Kidney capillary endothelial cell (primary cell): ENCODE measurements around the gene BORCS6.
"Not testable (repeated sequence)": the region's sequence is repeated elsewhere in the genome, so short reads cannot be mapped to it uniquely, and the experiment has no call there.

Source experiments
- DNase-seq: peaks from one replicate; pipeline ENCODE4 v3.0.0-alpha.2; 2018; ENCODE audit warnings: low spot score

BORCS6 gene

DNA sequence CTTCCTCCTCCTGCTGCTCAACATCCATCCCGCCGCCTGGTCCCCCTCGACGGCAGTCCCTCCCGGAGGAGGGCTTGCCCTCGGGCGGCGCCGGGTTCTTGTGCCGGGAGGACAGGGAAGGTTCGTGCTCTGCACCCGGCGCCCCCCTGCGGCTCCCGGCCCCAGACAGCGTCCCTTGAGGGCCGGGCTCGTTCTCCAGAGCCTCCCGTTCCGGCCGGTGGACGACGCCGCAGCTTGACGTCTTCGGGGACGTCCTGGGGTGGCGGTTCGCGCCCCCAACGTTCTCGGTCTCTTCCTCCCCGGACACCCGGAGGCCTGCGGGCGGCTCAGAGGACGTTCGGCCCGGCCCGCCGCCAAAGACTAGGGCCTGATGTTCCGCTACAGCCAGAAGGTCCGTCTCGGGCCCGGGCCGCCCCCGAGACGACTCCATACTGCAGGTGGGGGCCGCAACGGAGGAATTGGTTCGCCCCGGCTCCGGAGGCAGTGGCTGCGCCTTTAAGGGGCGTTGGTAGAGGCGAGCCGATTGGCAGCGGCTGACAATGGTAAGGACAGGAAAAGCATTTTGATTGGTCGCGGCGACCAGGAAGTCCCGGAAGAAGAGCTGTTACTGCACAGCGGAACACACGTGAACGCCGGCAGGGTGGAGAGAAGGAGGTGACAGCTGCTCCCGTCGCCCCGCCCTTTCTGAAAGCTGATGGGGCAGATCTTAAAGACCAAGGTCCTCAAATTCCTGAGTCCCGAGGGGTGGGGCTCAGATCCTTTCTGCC lies at the start of gene BORCS6:
Gene BORCS6, minus strand, starts transcription at position 470 of the 767 bp plus-strand sequence. Its CDS starts 40 bp downstream, at position 430.
- peak; percentile 99 for DNase-seq

DNA sequence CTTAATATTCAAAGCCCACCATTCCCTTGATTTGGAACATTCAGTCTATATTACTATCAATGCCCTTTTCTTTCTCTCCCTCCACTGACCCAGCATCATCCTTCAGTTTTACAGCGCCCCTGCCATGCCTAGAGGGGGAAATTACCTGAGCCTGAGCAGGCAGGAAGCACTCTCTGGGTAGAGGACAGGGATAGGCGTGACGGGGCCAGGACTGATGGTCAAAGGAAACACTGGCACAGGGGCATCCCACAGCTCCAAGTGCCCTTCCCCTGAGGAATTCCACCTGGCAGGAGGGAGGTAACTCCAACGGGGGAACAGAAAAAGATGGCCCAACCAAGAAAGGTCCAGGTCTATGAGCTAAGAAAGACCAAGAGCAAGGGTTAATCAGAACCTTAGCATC lies 47.9 kb upstream of the BORCS6 start:
- DNase-seq, result no peak

DNA sequence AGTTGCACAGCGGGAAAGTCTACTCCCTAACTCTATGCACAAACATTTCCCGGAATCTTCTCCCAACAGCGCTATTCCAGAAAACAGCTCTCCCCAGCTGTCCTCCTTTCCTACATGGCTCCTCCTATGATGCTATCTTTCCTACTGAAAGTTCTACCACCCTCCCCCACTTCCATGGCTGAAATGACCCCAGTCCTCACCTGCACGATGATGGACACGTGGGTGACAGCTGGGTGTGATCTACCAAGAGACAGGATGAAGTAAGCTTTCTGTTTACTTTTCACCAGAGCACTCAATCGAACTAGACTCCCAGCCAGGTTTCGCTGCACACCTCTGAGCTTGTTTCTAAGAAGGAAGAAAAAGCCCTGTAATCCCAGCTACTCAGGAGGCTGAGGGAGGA lies 47.2 kb upstream of the BORCS6 start:
- DNase-seq, result no peak

DNA sequence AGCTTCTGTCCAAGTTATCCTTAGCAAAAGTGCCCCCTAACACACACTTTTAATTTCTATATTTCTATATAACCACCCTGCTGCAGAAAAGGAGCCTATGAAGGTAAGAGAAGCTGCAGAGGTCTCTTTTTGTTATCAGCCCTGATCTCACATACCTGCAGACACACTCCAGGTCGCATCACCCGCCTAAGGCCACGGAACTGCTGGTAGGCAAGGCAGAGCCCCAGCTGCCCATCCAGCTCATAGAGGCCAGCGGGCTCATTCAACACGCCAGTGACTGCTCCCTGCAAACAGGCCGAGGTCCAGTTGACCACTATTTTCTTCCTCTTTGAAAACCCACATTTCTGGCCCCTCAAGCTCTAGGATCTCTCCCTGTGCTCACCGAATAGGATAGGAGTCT lies 45.7 kb upstream of the BORCS6 start:
- DNase-seq, result no peak

DNA sequence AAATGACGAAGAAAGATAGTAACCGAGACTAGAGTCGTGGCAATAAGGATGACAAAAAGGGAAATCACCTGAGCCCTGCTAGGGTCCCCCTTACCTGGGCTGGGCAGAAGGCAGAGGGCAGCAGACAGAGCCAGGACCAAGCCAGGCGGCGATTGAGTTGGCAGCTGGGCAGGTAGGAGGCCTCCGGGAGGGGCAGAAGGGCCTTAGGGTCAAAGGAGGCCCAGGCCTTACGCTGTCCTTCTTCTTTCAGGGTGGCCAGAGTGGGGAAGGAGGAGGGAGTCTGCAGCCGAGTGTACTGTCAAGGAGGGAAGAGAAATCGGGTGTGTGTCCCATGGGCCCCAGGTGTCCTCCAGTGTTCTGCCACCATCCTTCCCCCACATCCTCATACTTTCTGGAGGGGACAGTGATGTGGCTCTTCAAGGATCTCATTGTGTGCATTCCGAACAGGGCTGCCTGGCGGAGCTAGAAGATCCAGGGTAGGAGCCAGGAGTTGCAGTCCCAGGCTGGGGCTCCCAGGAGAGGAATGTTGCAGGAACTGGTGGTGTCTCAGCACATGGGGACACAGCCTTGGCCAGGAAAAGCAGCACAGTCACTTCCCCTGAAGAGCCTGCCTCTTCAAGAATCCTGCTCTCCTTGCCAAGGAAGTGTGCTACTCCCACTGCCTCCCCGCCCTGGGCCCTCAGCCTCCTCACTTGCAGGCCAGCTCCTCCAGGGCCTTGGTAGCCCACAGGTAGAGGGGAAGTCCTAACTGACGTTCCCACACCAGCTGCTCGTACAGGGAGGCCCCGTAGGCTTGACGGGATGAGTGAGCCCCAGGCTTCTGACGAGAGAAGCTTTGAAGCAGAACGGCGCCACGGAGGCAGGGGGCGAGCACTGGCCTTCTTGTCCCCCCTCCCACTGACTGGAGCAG lies 44.6 kb upstream of the BORCS6 start:
- DNase-seq, result no peak

DNA sequence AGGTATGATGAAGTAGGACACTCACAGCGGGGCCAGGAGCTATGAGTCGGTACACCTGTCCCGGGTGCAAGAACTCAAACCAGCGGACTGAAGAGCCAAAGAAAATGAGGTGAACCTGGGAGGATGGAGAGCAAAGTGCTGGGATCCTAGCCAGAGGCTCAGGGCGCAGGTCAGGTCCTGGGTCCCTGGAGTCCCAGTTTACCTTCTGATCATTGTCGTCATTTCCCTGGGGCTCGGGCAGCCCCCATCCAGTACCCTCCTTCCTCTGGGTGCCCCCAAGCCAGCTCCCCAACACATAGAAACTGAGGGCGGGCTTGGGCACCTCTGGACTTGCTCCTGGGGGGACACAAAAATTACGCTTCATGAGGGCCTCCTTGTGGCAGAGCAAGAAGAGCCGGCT lies 41.7 kb upstream of the BORCS6 start:
- DNase-seq, result no peak

DNA sequence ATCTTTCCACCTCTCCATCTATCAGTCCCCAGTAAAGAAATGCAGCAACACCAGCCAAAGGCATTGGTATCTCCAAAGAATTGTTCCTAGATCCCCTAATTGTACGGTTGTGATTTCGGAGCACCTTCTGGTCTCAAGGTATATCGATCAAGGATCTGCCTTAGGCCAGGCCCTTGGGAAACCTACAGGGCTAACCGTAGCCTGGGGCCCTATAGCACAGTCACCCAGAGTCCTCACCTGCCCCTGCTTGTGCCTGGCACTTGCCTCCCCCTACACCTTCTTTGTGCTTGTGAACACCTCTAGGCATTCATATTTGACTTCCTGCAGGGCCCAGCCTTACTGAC lies 37.2 kb upstream of the BORCS6 start:
- DNase-seq, result no peak

DNA sequence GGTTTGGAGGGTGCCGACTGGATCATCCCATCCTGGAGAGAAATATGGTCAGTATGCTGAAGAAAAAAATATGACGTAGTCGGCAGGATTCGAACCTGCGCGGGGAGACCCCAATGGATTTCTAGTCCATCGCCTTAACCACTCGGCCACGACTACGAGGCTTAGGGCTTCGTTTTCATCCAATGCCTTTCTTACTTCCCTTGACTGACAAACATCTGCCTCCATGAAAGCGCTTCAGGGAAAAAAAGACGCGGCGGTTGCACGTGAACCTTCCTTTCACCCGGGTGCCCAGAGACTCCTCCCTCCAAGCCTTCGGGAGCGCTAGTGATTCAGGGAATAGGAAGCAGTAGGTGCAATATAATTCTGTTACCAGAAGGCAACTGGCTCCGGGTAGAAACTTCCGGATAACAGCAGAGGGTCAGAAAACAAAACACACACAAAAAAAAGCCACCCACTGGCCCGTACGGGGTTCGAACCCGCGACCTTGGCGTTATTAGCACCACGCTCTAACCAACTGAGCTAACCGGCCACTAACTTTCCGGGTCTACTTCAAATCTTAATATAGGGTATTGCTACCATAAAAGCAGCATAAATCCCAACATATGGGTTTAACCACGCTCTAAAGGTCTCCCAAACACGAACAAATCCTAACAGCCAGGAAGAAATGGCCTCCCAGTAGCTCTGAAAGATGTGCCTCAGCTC lies 36.7 kb upstream of the BORCS6 start:
- peak; percentile 77 for DNase-seq

DNA sequence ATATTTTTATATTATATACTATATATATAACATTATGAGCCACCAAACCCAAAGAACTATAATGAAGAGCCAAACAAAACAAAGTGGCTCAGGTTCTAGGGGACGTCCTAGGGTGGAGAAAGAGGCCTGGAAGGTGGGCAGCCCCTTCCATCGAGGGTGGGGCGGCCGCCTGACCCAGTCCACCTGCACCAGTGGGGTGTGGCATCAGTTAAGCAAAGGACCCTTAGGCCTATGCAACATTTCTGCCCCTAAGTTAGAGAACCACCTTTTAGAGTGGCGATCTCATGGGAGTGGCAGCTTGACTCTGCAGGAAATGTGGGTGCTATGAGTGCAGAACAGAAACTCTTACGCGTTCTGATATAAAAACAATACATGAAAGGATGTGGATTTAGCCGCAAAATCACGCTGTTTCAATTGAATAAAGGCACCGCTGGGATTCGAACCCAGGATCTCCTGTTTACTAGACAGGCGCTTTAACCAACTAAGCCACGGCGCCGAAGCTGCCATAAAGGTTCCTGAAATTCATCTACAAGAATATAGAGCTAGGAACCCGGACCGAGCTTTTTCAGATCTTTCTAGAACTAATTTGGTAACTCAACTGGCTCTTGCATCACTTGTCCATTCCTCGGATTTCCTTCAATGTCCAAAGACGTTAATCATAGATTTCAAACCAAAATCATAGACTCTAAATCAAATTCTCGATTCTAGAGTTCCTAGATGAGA lies 36.0 kb upstream of the BORCS6 start:
- peak; percentile 77 for DNase-seq

DNA sequence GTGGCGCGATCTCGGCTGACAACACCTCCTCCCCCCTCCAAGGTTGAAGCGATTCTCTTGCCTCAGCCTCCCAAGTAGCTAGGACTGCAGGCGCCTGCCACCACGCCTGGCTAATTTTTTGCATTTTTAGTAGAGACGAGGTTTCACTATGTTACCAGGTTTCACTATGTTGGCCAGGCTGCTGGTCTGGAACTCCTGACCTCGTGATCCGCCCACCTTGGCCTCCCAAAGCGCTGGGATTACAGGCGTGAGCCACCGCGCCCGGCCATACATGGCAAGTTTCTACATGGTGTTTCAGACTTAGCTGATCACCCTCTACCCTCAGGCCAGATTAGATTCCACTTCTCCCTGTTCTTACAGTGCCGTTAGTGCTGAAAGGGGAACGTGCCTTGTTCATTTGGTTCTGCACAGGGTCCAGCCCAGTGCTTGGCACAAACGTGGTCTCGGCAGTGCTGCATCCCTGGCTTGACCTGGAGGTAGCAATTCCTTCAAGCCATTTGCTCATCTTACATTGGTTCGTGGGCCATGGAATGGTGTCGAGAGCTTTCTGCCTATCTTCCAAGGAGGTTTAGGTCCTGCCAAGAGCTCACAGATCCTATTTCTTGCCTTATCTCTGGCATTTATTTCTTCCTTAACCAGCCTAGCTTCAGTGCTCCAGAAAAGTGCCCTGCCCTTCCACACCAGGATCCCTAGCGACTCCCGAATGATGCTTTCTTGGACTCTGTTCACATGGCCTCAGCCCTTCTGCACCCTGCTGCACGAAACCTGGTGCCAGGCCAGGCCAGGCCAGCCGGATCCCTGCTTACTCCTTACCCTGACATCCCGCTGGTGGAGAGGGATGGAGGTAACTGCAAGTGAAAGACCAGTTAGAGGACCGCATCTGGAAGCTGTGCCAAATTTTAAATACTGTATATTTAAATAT lies 35.2 kb upstream of the BORCS6 start:
- no peak for DNase-seq

DNA sequence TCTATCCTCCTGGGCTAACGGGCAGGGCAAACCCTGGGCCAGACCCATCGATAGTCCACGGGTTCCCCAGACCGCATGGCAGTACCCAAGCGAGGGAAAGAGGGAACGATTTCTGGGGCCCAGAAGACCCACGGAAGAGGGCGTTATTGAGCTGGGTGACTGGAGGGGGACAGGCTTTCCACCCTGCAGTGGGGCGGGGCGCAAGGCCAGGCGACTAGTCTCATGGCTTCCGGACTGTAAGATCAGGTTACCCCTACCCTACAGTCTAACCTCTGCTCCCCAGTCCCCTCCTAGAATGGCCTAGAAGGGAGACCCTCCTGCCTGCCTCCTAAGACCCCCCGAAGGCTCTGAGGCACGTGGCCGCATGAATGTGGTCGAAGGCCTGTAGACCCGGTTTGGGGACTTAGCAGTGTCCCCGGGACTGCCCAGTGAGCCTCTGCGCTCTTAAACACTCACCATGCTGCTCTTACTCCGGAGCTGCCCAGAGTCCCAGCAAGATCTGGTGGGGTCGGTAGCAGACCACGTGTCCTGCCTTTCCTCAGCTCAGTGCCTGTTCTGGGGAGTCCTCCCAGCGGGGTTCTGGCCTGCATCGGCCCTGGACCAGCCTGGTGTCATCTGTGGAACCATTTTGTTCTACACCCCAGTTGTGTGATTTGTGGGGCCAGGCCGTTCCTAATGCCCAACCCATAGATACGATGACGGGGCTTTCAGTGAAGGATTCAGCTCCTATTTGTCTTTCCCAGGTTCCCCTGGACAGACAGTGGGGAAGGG lies 33.6 kb upstream of the BORCS6 start:
- DNase-seq, result no peak

DNA sequence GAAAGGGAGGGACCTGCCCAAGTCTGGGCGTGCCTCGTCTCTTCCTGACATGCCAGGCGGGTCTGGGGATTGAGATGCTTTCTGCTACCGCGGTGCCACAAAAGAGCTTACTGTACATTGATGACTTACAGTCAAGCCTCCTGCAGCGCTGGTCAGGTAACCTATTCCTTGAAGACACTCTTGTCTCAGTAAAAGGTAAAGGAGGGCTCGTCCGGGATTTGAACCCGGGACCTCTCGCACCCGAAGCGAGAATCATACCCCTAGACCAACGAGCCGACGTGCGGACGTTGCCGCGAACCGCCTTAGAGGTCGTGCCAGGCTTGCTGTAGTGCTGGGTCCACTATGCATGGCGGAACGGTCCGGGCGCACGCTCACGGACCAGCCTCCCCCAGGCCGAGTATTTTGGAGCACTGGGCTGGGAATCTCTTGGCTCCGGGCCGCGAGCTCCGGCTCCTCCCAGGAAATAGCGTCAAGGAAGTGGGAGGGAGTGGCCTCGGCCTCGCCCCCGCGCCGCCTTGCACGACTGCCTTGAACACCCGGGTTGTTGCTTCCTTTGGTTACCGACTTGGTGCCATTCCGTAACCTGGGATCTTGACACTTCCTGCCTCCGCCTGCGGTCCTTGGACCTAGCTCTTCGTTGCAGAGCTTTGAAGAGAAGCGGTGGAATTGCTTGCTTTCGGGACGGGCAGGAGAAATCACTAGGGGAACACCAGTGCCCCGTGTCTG lies 32.8 kb upstream of the BORCS6 start:
- DNase-seq, result peak; percentile 93

DNA sequence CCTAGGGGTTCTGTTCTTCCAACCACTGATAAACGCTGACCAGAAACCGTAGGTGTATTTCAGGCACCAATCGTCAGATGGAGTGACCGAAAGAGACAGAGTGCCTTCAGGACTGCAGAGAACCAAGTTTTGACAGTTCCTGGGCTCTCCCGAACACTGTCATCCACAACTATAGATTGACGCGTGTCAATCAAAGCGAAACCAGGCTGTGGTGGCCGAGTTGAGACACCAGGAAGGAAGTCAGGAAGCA lies 32.3 kb upstream of the BORCS6 start:
- no peak for DNase-seq

DNA sequence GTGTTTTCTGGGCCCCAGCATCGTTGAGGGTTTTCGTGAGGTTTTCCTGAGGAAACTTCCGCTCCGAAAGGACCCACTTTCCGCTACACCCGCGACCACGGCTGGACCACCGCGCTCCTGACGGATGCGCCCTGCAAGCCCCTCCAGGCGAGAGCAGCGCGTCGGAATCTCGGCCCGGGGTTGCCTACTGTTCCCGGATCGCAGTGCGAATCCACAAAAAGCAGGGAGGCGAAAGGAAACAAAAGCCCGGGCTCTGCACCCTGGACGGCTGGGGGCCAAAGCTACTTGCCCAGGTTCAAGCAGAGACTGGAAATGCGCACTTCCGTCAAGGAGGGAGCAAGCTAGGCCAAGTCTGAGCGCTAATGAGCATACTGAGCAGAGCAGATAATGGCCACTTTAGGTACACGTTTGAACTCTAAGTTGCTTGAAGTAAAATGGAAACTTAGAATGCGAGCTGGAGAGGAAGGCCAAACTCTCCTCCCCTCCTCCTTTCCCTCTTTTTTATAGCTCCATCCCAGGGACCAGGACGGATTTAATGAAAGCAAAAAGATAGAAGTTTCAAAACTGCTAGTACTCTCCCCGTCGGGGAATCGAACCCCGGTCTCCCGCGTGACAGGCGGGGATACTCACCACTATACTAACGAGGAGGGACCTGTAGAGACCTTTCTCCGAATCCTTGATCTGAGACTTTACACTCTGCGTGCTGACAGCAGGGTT lies 31.8 kb upstream of the BORCS6 start:
- DNase-seq, result peak; percentile 84

DNA sequence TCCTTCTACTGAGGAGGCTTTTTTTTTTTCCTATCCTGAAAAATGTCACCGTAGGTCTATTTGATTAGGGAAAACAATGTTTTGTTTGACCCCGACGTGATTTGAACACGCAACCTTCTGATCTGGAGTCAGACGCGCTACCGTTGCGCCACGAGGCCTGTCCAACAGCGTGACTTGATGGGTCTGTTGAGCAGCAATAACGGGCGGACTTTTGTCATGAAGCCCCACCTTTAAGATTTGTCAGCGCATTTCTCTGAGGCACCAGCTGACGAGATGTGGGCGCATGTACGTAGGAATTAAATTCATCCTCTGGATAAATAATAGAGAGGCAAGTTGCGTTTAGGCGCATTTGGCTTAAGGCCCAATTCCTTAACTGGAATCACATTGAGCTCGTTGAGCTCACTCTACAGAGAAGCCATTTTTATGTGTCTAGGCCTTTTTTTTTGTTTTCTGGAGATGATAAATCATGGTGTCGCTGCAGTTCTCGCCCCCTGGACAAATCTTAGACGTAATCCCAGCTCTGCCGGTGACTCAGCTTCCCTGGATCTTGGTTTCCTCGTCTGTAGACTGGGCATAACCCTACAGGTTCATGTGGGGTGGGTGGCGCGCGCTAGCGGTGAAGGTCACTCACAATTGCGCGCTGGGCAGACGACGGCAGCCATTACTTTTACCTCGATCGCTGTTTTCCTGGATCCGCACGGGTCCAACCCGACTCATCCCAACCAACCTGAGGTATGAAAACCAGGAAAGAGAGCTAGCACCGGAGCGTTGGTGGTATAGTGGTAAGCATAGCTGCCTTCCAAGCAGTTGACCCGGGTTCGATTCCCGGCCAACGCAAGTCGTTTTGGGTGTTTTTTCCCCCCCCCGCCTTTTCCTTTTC lies 31.0 kb upstream of the BORCS6 start:
- peak; percentile 84 for DNase-seq

DNA sequence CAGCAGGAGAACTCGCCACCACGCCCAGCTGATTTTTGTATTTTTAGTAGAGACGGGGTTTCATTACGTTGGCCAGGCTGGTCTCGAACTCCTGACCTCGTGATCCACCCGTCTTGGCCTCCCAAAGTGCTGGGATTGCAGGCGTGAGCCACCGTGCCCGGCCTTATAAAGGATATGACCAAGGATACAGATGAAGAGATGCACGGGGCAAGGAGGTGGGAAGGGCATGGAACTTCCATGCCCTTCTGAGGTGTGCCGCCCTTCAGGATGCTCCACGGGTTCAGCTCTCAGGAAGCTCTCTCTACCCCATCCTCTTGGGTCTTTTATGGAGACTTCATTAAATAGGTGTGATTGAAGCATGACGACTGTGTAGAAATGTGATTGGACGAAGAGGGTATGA lies 24.0 kb upstream of the BORCS6 start:
- DNase-seq, result not testable (repeated sequence)

DNA sequence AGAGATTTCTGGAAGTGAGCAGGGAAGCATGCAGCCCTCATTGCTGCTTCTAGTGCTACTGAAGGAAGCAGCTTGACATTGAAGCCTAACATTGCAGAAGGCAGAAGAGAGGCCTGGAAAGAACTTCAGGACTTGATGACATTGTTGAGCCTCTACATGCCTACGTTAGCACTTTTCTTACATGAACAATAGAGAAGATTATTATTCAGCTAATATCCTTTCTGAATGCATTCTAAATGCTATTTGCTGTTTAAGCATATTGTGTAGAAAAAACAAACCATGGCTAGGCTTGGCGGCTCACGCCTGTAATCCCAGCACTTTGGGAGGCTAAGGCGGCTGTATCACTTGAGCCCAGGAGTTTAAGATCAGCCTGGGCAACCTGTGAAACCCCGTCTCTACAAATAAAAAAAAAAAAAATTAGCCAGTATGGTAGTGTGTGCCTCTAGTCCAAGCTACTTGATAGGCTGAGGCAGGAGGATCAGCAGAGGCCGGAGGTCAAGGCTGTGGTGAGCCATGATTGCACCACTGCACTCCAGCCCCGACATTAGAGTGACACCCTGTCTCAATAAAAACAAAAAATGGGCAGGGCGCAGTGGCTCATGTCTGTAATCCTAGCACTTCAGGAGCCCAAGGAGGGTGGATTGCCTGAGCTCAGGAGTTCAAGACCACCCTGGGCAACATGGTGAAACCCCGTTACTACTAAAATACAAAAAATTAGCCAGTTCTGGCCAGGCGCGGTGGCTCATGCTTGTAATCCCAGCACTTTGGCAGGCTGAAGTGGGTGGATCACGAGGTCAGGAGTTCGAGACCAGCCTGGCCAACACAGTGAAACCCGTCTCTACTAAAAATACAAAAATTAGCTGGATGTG lies 22.6 kb upstream of the BORCS6 start:
- DNase-seq, result no peak
